K562 (cell line): Measurements from ENCODE around the gene EXD2. TPM values are rescaled to one million over a fixed set of nuclear protein-coding genes. Genes with fewer than 3 reads are reported as not detected.

Experiments
- ATF1 ChIP-seq, 2 experiments: fragments of 450-650 bp in 1 of 2; IDR thresholded peaks; 2 replicates each; pipeline ENCODE4 v1.6.1; 2016; ENCODE audit warnings: missing compliant biosample characterization in 1 of 2, missing genetic modification characterization in 1 of 2
- CCNT2 ChIP-seq: IDR thresholded peaks from 2 replicates; pipeline ENCODE4 v1.6.1; 2011; ENCODE audit warnings: borderline replicate concordance, low read depth, mild to moderate bottlenecking, moderate library complexity, mixed read lengths, low read length; ENCODE audit not compliant: insufficient read length; ENCODE audit errors: extremely low read depth
- CTBP1 ChIP-seq: fragments of 450-650 bp; IDR thresholded peaks from 2 replicates; pipeline ENCODE4 v1.6.1; 2016; ENCODE audit warnings: borderline replicate concordance
- ELF1 ChIP-seq: fragments of 200-800 bp; sonication (Bioruptor generic); IDR thresholded peaks from 2 replicates; pipeline ENCODE4 v1.6.1; 2016; ENCODE audit warnings: missing genetic modification characterization, missing compliant biosample characterization
- ETV1 ChIP-seq: fragments of 450-650 bp; conservative IDR thresholded peaks from 2 replicates; pipeline ENCODE4 v1.6.1; 2016; ENCODE audit warnings: missing genetic modification characterization, control low read depth, low read depth, missing compliant biosample characterization
- KDM4B ChIP-seq, 2 experiments: fragments of 450-650 bp in 1 of 2; sonication (generic) in 1 of 2; IDR thresholded peaks; 2 replicates each; pipeline ENCODE4 v1.6.1; 2016 to 2017; ENCODE audit warnings: borderline replicate concordance in 2 of 2, antibody characterized with exemption in 1 of 2, low read depth in 1 of 2, mild to moderate bottlenecking in 1 of 2
- MAZ ChIP-seq, 2 experiments: fragments of 450-650 bp in 1 of 2; sonication (generic) in 1 of 2; formaldehyde crosslinking; IDR thresholded peaks in 1 of 2; conservative IDR thresholded peaks in 1 of 2; 2 replicates each; pipeline versions ENCODE4 v1.4.0 to v1.5.0; 2020; ENCODE audit warnings: mild to moderate bottlenecking in 1 of 2, missing genetic modification reagents in 1 of 2
- MBD2 ChIP-seq: sonication (generic); IDR thresholded peaks from 2 replicates; pipeline ENCODE4 v1.6.1; 2016; ENCODE audit warnings: low read depth, borderline replicate concordance
- PCBP2 ChIP-seq: fragments of 200-400 bp; formaldehyde crosslinking; IDR thresholded peaks from 2 replicates; pipeline ENCODE4 v1.6.1; 2018; ENCODE audit warnings: low read length, low read depth, mild to moderate bottlenecking, moderate library complexity; ENCODE audit not compliant: poor library complexity, severe bottlenecking
- RBFOX2 ChIP-seq: fragments of 200-400 bp; formaldehyde crosslinking; IDR thresholded peaks from 2 replicates; pipeline ENCODE4 v1.6.1; 2017; ENCODE audit warnings: low read depth, mild to moderate bottlenecking, low read length, moderate library complexity
- RBM39 ChIP-seq: fragments of 200-400 bp; formaldehyde crosslinking; optimal IDR thresholded peaks from 2 replicates; pipeline ENCODE3; 2018; ENCODE audit warnings: low read depth, low read length
- SREBF2 ChIP-seq: sonication (generic); formaldehyde crosslinking; IDR thresholded peaks from 2 replicates; pipeline ENCODE4 v1.4.0; 2020; ENCODE audit warnings: mild to moderate bottlenecking, missing genetic modification reagents
- SRSF3 ChIP-seq: fragments of 200-400 bp; formaldehyde crosslinking; IDR thresholded peaks from 2 replicates; pipeline ENCODE4 v1.6.1; 2016; ENCODE audit warnings: mild to moderate bottlenecking, low read length, moderate library complexity; ENCODE audit not compliant: insufficient read depth
- XRCC3 ChIP-seq: fragments of 450-650 bp; IDR thresholded peaks from 2 replicates; pipeline ENCODE4 v1.6.1; 2017; ENCODE audit warnings: mild to moderate bottlenecking, moderate library complexity
- ZNF12 ChIP-seq: sonication (generic); formaldehyde crosslinking; IDR thresholded peaks from 2 replicates; pipeline ENCODE4 v1.4.0; 2020; ENCODE audit warnings: mild to moderate bottlenecking, missing genetic modification reagents
- polyA plus RNA-seq, 8 experiments: library from polyadenylated mRNA; depleted of rRNA in 4 of 8; stranded (reverse) in 5 of 8; unstranded in 3 of 8; fragments of >200 nt; fragmentation: Nextera tagmentation in 2 of 8; fragmentation: Illumina TruSeq in 1 of 8; extraction: Ambion mirVana in 2 of 8; extraction: Trizol in 1 of 8; gene quantifications; 2 replicates each; pipeline versions ENCODE4 v1.2.1 to v1.2.3, GENCODE V29; 2011 to 2014; ENCODE audit warnings: inconsistent platforms in 1 of 8, missing spikeins in 1 of 8
- total RNA-seq, 7 experiments: library from RNA; depleted of rRNA in 6 of 7; stranded (reverse); fragments of >200 nt in 6 of 7; fragmentation: Illumina TruSeq in 2 of 7; extraction: Trizol in 2 of 7; gene quantifications; 2 replicates each; pipeline versions ENCODE4 v1.2.1 to v1.2.3, GENCODE V29; 2011 to 2021; ENCODE audit warnings: low replicate concordance in 1 of 7
- TF ChIP-seq, protein P1 (sequence below): sonication (generic); formaldehyde crosslinking; IDR thresholded peaks from 2 replicates; pipeline ENCODE4 v1.4.0; 2020; ENCODE audit warnings: mild to moderate bottlenecking, missing genetic modification reagents
- TF ChIP-seq, protein P2 (sequence below): fragments of 450-650 bp; IDR thresholded peaks from 2 replicates; pipeline ENCODE4 v1.6.1; 2016
- TF ChIP-seq, protein P3 (sequence below): sonication (generic); formaldehyde crosslinking; IDR thresholded peaks from 2 replicates; pipeline ENCODE4 v1.8.1; 2022; ENCODE audit warnings: missing genetic modification reagents
- TF ChIP-seq, protein P4 (sequence below): IDR thresholded peaks from 3 replicates; pipeline ENCODE4 v1.6.1; 2011; ENCODE audit warnings: borderline replicate concordance, mild to moderate bottlenecking, moderate library complexity; ENCODE audit not compliant: insufficient read length; ENCODE audit errors: extremely low read depth

The EXD2 gene
- total and polyA plus RNA-seq, 9 of the 15 experiments (the other 6 are each of a cell fraction or from before 2014, with no cell fraction given): 1.6 to 7.5 (median 3.7) TPM

DNA sequence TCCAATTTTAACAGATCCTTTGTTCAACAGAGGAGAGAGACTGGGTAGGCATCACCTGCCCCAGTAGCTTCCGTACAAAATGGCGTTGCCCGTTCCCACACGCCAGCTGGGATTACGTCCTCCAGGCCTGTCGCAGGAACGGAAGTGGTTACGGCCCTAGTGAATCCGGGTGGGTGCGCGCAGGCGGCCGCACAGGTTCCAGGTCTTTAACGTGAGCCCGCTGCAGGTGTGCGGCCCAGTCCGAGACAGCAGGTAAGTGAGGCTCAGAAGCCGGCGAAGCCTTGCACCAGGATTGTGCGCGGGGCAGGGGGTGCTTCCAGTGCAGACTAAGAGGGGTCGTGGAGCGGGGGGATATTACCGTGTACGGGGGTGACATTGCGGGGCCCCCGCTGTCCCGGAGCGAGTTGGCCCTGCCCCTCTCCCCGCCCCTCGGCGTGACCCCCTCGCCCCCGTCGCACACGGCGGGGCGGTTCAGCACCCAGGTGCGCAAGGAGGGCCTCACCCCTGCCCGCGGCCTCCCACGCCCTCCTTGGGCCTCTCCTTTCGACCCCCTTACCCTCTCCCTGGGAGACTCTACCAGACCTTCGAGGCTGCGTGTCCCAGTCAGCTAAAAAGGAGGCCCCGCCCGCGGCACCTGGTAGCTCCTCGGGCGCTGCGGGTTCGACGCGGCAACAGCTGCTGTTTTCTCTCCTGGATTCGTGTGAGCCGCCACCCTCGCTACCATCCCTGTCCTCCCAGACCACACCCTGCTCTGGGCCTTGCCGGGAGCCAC, at the start of gene EXD2 (continued):
- TF ChIP-seq, protein P1, sequence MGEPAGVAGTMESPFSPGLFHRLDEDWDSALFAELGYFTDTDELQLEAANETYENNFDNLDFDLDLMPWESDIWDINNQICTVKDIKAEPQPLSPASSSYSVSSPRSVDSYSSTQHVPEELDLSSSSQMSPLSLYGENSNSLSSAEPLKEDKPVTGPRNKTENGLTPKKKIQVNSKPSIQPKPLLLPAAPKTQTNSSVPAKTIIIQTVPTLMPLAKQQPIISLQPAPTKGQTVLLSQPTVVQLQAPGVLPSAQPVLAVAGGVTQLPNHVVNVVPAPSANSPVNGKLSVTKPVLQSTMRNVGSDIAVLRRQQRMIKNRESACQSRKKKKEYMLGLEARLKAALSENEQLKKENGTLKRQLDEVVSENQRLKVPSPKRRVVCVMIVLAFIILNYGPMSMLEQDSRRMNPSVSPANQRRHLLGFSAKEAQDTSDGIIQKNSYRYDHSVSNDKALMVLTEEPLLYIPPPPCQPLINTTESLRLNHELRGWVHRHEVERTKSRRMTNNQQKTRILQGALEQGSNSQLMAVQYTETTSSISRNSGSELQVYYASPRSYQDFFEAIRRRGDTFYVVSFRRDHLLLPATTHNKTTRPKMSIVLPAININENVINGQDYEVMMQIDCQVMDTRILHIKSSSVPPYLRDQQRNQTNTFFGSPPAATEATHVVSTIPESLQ: no peak; the same call in 1 of the 2 replicates
- TF ChIP-seq ATF1 (CRISPR knock-in tag; IDR thresholded peaks at IDR 0.05): no peak
- TF ChIP-seq ATF1 (tag; IDR thresholded peaks at IDR 0.05): peak; percentile 87
- peak in 1 of 2 experiments; percentile 74; a peak in 1 of 4 replicates for TF ChIP-seq KDM4B (IDR thresholded peaks at IDR 0.05; ENCODE audit: borderline replicate concordance in 2 of 2, low read depth in 1 of 2)
- TF ChIP-seq, protein P2, sequence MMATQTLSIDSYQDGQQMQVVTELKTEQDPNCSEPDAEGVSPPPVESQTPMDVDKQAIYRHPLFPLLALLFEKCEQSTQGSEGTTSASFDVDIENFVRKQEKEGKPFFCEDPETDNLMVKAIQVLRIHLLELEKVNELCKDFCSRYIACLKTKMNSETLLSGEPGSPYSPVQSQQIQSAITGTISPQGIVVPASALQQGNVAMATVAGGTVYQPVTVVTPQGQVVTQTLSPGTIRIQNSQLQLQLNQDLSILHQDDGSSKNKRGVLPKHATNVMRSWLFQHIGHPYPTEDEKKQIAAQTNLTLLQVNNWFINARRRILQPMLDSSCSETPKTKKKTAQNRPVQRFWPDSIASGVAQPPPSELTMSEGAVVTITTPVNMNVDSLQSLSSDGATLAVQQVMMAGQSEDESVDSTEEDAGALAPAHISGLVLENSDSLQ: peak; percentile 44
- TF ChIP-seq PCBP2: no peak
- no peak for TF ChIP-seq ZNF12
- TF ChIP-seq SRSF3: no peak
- TF ChIP-seq MBD2: peak; percentile 48; the same call in 1 of the 2 replicates
- peak; percentile 54 to 83; a peak in 2 of 4 replicates for TF ChIP-seq MAZ (CRISPR knock-in tag; conservative IDR thresholded peaks at IDR 0.05 in 1 of 2, IDR thresholded peaks at IDR 0.05 in 1 of 2)
- TF ChIP-seq, protein P3, sequence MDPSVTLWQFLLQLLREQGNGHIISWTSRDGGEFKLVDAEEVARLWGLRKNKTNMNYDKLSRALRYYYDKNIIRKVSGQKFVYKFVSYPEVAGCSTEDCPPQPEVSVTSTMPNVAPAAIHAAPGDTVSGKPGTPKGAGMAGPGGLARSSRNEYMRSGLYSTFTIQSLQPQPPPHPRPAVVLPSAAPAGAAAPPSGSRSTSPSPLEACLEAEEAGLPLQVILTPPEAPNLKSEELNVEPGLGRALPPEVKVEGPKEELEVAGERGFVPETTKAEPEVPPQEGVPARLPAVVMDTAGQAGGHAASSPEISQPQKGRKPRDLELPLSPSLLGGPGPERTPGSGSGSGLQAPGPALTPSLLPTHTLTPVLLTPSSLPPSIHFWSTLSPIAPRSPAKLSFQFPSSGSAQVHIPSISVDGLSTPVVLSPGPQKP: no peak
- TF ChIP-seq ETV1: peak; percentile 43
- TF ChIP-seq ELF1 (tag): no peak
- no peak for TF ChIP-seq RBM39
- peak; percentile 79 for TF ChIP-seq RBFOX2
- TF ChIP-seq SREBF2 (CRISPR knock-in tag): no peak
- TF ChIP-seq, protein P4, sequence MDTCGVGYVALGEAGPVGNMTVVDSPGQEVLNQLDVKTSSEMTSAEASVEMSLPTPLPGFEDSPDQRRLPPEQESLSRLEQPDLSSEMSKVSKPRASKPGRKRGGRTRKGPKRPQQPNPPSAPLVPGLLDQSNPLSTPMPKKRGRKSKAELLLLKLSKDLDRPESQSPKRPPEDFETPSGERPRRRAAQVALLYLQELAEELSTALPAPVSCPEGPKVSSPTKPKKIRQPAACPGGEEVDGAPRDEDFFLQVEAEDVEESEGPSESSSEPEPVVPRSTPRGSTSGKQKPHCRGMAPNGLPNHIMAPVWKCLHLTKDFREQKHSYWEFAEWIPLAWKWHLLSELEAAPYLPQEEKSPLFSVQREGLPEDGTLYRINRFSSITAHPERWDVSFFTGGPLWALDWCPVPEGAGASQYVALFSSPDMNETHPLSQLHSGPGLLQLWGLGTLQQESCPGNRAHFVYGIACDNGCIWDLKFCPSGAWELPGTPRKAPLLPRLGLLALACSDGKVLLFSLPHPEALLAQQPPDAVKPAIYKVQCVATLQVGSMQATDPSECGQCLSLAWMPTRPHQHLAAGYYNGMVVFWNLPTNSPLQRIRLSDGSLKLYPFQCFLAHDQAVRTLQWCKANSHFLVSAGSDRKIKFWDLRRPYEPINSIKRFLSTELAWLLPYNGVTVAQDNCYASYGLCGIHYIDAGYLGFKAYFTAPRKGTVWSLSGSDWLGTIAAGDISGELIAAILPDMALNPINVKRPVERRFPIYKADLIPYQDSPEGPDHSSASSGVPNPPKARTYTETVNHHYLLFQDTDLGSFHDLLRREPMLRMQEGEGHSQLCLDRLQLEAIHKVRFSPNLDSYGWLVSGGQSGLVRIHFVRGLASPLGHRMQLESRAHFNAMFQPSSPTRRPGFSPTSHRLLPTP: no peak
- peak; percentile 32 for TF ChIP-seq CCNT2
- TF ChIP-seq XRCC3: no peak
- peak; percentile 81; the same call in 1 of the 2 replicates for TF ChIP-seq CTBP1
